ENCODE results near the gene PRSS57.

Gene PRSS57

GRCh38 chr19:638906-639252 is 56.4 kb downstream of the PRSS57 start:
- no peak for DNase-seq (ENCODE audit: low read depth)

Measured in activated T-cell treated with anti-CD3 and anti-CD28 coated beads for 48 hours (primary cell).